Left lung (tissue), 10 donors: Measurements from ENCODE around the gene DENND6B. TPM values are rescaled to one million over a fixed set of nuclear protein-coding genes. Genes with fewer than 3 reads are reported as not detected.

Experiments used
- ATAC-seq: fragments of 200-7000 bp; cut with Tn5 transposase; one replicate; pipeline ENCODE4 v1.9.1; 2020; ENCODE audit warnings: moderate library complexity
- DNase-seq, 4 donors: peaks; one replicate each; pipeline ENCODE4 v3.0.0-alpha.2; 2013 to 2020
- H3K27ac ChIP-seq, 2 donors: fragments of 200-600 bp; sonication (generic) in 1 of 2; one replicate each; pipeline versions ENCODE4 v1.5.0 to v1.8.0; 2020 to 2021
- H3K27me3 ChIP-seq, 2 donors: fragments of 200-600 bp; sonication (generic) in 1 of 2; one replicate each; pipeline versions ENCODE4 v1.5.0 to v1.8.0; 2020 to 2021
- H3K36me3 ChIP-seq, 2 donors: fragments of 200-600 bp; sonication (generic) in 1 of 2; one replicate each; pipeline versions ENCODE4 v1.5.0 to v1.8.0; 2020 to 2021
- H3K4me1 ChIP-seq, 2 donors: fragments of 200-600 bp; one replicate each; pipeline ENCODE4 v1.8.0; 2021
- H3K4me3 ChIP-seq, 2 donors: fragments of 200-600 bp; sonication (generic) in 1 of 2; one replicate each; pipeline versions ENCODE4 v1.5.0 to v1.8.0; 2020 to 2021; ENCODE audit warnings: mild to moderate bottlenecking in 1 of 2
- H3K9me3 ChIP-seq, 2 donors: fragments of 200-600 bp; sonication (generic) in 1 of 2; one replicate each; pipeline versions ENCODE4 v1.5.0 to v1.8.0; 2020 to 2021
- CTCF ChIP-seq, 2 donors: fragments of 200-600 bp; sonication (generic) in 1 of 2; IDR thresholded peaks; one replicate each; pipeline versions ENCODE4 v1.5.0 to v1.8.0; 2021; ENCODE audit warnings: antibody characterized with exemption in 2 of 2
- intact Hi-C, 2 donors: fragments of 100-400 bp; cut with DNase I; formaldehyde crosslinking; loops; one replicate each; pipeline versions ENCODE4 v1.11.2 to v1.14.2; 2022
- polyA plus RNA-seq, 6 donors: library from polyadenylated mRNA; unstranded; fragments of 120-200 nt; gene quantifications; one replicate each; pipeline ENCODE4 v1.2.1, GENCODE V29; 2013; ENCODE audit not compliant: insufficient read length in 6 of 6
- total RNA-seq, 2 donors: library from RNA; stranded (reverse); fragmentation: NEBNext Ultra II Directional; extraction: Animal tissue kit (Norgen Biotek cat#: 25700); gene quantifications; one replicate each; pipeline ENCODE4 v1.2.1, GENCODE V29; 2021
- donor health status: DM: no; HTN: yes; CAD: no.
- donor health status: DM: no; HTN: no; CAD: no.

DENND6B gene
- total and polyA plus RNA-seq, 8 donors, result 7.3 to 18.8 (median 12.1) TPM

DNA sequence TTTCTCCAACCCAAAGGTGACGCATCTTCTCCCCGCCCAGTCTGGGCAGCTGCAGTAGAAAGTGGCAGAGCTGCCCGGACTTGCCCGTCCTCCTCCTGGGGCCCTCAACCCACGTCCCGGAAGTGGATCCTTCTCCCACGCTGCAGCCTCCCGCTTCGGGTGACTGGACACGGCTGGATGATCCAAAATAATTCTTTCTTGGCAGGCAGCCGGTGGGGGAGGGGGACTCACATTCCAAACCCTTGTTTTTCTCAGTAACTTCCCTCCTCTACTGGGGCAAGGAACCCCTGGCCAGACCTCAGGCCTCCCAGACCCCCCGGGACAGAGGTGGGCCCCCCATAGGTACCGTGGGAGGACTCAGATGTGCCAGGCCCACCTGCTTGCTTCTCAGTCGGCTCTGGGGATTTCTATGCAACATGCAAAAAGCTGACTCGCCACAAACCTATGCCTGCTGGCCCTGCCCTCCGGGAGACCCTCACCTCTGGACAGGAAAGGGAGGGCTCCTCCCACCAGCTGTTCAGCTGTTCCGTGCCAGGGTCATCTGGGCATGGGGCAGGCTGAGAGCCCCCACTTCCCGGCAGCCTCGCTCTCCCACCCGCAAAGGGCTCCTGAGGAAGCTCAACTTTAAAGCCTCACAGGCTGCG lies 20.8 kb downstream of the DENND6B start:
- TF ChIP-seq CTCF (IDR thresholded peaks at IDR 0.05), result no peak
- H3K4me1 ChIP-seq, result peaks cover 64 to 71% of the 10 kb centered on the region in 2 donors
- intact Hi-C loops, result no loop called here
- H3K9me3 ChIP-seq, result no peaks in the 10 kb centered on the region
- DNase-seq (peak; percentile 84 to 93 (median 88)), ATAC-seq (peak; percentile 62)
- peaks cover 0 to 2% of the 10 kb centered on the region in 2 donors for H3K36me3 ChIP-seq
- H3K4me3 ChIP-seq, result peak overlapping the region; percentile 85
- H3K27me3 ChIP-seq, result peaks cover 0 to 26% of the 10 kb centered on the region in 2 donors
- peak overlapping the region; percentile 92 to 93 for H3K27ac ChIP-seq

DNA sequence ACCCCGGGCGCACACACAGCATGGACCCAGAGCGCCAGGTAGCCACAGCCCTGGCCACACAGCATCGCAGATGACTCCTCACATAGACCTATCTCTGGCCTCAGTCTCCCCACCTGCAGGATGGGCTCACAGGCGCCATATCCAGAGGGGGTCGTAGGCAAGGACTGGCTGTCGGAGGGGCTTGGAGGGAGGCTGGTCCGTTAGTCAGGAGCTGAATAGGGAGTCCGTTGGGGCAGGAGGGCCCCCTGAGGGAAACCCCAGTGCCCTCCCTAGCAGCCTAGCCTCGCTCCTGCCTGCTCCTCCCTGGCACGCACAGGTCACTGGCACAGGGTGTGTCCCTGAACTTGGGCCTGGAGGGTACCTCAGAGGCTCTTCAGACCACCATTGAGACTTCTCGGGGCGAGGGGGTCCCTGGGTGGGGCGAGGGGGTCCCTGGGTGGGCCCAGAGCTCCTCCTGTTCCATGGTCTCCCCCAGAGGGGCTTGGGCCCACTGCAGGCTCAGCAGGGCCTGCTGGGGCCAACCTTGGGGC lies 21.4 kb downstream of the DENND6B start:
- ATAC-seq (peak; percentile 13), DNase-seq (no peak)
- intact Hi-C loops, result no loop called here
- no peak for TF ChIP-seq CTCF (IDR thresholded peaks at IDR 0.05)
- Histone ChIP-seq H3K27ac (peak overlapping the region; percentile 92 to 93), H3K9me3 (no peaks in the 10 kb centered on the region), H3K4me1 (peaks cover 70 to 77% of the 10 kb centered on the region in 2 donors), H3K4me3 (peak overlapping the region; percentile 85), H3K27me3 (peaks cover 0 to 31% of the 10 kb centered on the region in 2 donors), H3K36me3 (peaks cover 0 to 4% of the 10 kb centered on the region in 2 donors)

DNA sequence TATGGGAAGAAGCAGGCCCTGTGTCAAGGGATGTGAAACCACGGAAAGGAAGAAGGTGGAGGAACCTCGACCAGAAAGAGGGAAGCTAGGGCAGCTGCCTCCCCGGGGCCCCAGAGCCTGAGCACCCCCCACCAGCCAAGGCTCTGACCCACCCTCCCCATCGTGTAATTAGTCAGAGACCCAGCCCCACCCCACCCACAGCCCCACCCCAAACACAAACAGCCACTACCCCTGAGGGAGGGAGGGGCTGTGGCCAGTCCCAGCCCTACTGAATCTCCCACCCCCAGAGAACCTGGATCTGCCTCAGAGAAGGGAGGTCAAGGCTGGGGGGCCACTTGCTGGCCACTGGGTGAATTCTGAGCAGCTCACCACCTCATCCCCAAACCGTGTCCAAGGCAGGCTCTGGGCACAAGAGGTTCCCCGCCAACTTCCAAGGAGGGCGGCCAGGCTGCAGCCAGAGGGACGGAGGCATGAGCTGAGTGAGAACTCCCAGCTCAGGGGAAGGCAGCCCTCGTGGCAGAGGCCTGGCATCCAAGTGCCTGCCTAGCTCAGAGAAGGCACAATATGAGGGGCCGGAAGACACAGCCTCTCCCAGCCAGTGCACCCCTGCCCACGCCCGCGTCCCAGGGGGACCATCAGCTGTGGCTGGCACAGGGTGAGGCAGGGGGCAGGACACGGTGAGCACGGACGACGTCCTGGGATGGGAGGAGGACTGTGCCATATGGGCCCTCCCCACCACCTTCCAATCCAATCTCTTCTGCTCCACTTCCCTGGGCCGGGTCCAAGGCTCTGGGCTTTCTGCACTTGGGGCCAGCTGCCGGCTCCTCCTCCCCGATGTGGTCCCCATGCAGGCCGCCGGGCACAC lies 22.1 kb downstream of the DENND6B start:
- TF ChIP-seq CTCF (IDR thresholded peaks at IDR 0.05), result no peak
- ATAC-seq (peak; percentile 30), DNase-seq (peak in 1 of 4 donors; percentile 78)
- Histone ChIP-seq H3K9me3 (no peaks in the 10 kb centered on the region), H3K27me3 (peaks cover 0 to 38% of the 10 kb centered on the region in 2 donors), H3K27ac (peak overlapping the region; percentile 92 to 93), H3K4me1 (peaks cover 77 to 84% of the 10 kb centered on the region in 2 donors), H3K36me3 (peaks cover 0 to 4% of the 10 kb centered on the region in 2 donors), H3K4me3 (peak overlapping the region; percentile 85)
- intact Hi-C loops, result no loop called here

DNA sequence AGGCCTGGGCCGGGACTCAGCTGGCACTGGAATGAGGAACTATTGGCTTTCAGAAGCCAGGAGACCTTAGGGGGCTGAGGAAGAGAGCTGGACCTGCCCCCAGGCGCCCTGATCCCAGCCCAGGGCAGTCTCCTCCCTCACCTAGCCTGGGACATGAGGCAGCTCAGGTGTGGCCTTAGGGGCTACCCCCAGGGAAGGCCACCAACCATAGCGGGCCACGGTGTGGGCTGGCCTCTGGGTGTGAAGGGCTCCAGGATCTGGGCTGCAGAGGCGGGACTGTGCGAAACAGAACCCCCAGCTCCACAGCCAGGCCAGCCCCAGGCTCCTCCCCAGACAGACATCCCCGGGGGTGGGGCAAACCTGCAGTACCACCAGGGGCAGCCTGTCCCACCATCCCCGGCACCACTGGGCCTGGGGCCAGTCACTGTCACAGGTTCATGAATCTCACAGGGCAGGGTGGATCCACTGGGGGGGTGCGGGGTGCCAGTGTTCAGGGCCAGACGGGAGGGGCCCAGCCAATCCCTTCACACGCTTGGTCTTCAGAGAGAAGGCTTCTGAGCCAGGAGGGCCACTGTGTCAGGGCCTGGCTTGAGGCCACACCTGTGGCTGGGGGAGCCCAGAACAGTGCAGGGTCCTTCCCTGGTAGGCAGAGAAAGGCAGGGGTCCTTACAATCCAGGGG lies 22.8 kb downstream of the DENND6B start:
- Histone ChIP-seq H3K4me3 (peak overlapping the region in 1 of 2 donors; percentile 85), H3K27me3 (peaks cover 0 to 46% of the 10 kb centered on the region in 2 donors), H3K4me1 (peaks cover 79 to 86% of the 10 kb centered on the region in 2 donors), H3K9me3 (no peaks in the 10 kb centered on the region), H3K36me3 (peaks cover 0 to 4% of the 10 kb centered on the region in 2 donors), H3K27ac (peak overlapping the region; percentile 92 to 93)
- ATAC-seq (peak; percentile 1), DNase-seq (peak in 1 of 4 donors; percentile 76)
- intact Hi-C loops, result no loop called here
- TF ChIP-seq CTCF (IDR thresholded peaks at IDR 0.05), result no peak
